MM.1S (cell line): ENCODE measurements around the gene PRL.

ENCODE experiments used
- DNase-seq: peaks from one replicate; pipeline ENCODE4 v3.0.0-alpha.2; 2015
- H2AFZ ChIP-seq: fragments of 300-600 bp; sonication (generic); 2 replicates; pipeline ENCODE4 v1.6.0; 2016; ENCODE audit warnings: antibody characterized with exemption, low read length
- H3F3A ChIP-seq: fragments of 300-600 bp; sonication (generic); 2 replicates; pipeline ENCODE4 v1.6.1; 2016; ENCODE audit warnings: mild to moderate bottlenecking, antibody characterized with exemption, low read length, moderate library complexity, mixed read lengths; ENCODE audit not compliant: insufficient read depth
- H3K27ac ChIP-seq: fragments of 300-600 bp; sonication (generic); 2 replicates; pipeline ENCODE4 v1.5.1; 2016; ENCODE audit warnings: mild to moderate bottlenecking, low read length
- H3K27me3 ChIP-seq: fragments of 300-600 bp; sonication (generic); replicated peaks from 2 replicates; pipeline ENCODE4 v1.6.0; 2016; ENCODE audit warnings: low read length; ENCODE audit not compliant: insufficient read depth
- H3K36me3 ChIP-seq: fragments of 300-600 bp; sonication (generic); replicated peaks from 2 replicates; pipeline ENCODE4 v1.6.1; 2016; ENCODE audit warnings: mild to moderate bottlenecking, low read length, mixed read lengths; ENCODE audit not compliant: insufficient read depth
- H3K4me1 ChIP-seq: fragments of 300-600 bp; sonication (generic); 2 replicates; pipeline ENCODE4 v1.6.1; 2016; ENCODE audit warnings: low read length, mixed read lengths
- H3K4me2 ChIP-seq: fragments of 300-600 bp; sonication (generic); 2 replicates; pipeline ENCODE4 v1.6.0; 2016; ENCODE audit warnings: low read depth, low read length
- H3K4me3 ChIP-seq: fragments of 300-600 bp; sonication (generic); 2 replicates; pipeline ENCODE4 v1.5.1; 2016; ENCODE audit warnings: low read length, mixed read lengths
- H3K79me2 ChIP-seq: fragments of 300-600 bp; sonication (generic); 2 replicates; pipeline ENCODE4 v1.6.1; 2016; ENCODE audit warnings: mixed run types, low read length, mixed read lengths
- H3K9ac ChIP-seq: fragments of 300-600 bp; sonication (generic); 2 replicates; pipeline ENCODE4 v1.6.1; 2016; ENCODE audit warnings: low read length, mixed read lengths
- H3K9me2 ChIP-seq: fragments of 300-600 bp; sonication (generic); replicated peaks from 2 replicates; pipeline ENCODE4 v1.6.1; 2016; ENCODE audit warnings: mild to moderate bottlenecking, low read length, mixed read lengths; ENCODE audit not compliant: insufficient read depth
- H3K9me3 ChIP-seq: fragments of 300-600 bp; sonication (generic); replicated peaks from 2 replicates; pipeline ENCODE4 v1.6.1; 2016; ENCODE audit warnings: mild to moderate bottlenecking, low read length, mixed read lengths; ENCODE audit not compliant: insufficient read depth
- H4K20me1 ChIP-seq: fragments of 300-600 bp; sonication (generic); 2 replicates; pipeline ENCODE4 v1.6.1; 2016; ENCODE audit warnings: mild to moderate bottlenecking, low read length, moderate library complexity, mixed read lengths; ENCODE audit not compliant: insufficient read depth
- CTCF ChIP-seq: fragments of 300-600 bp; sonication (generic); IDR thresholded peaks from 2 replicates; pipeline ENCODE4 v1.5.1; 2016; ENCODE audit warnings: antibody characterized with exemption, low read length, mixed read lengths
- EZH2 ChIP-seq: fragments of 300-600 bp; sonication (generic); optimal IDR thresholded peaks from 2 replicates; pipeline ENCODE3; 2017; ENCODE audit warnings: low read depth, mild to moderate bottlenecking, antibody characterized with exemption, low read length, mixed read lengths
- EZH2phosphoT487 ChIP-seq: fragments of 300-600 bp; sonication (generic); IDR thresholded peaks from 2 replicates; pipeline ENCODE4 v1.6.1; 2018; ENCODE audit warnings: antibody characterized with exemption, low read length

The PRL gene

DNA sequence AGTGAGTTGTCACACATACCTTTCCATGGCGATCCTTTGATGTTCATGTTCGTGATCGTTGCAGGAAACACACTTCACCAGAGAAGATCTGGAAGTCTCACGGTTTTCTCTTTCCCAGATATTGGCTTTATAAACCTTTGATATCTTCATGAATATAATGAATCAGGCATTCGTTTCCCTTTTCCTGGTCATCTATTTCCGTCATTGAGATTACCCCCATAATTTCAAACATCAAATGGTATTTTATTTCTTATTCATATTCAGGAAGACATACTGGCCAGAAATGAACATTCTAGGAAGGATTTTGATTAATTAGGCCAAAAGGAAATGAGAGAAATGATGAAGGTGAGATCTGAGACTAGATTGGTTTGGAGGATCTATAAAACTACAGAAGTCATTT is at the start of gene PRL:
Gene PRL (minus strand): TSS at position 101 of the 400 bp plus-strand sequence. CDS start 54 bp downstream, at position 47.
- no peaks in the 10 kb centered on the region for H3K4me1 ChIP-seq
- no peaks in the 10 kb centered on the region for H3K9me2 ChIP-seq
- TF ChIP-seq EZH2: no peak
- no peak for TF ChIP-seq EZH2phosphoT487
- TF ChIP-seq CTCF: no peak
- no peak within 1 kb of the TSS for H3K4me2 ChIP-seq
- no peaks in the 10 kb centered on the region for H4K20me1 ChIP-seq
- no peaks in the 10 kb centered on the region for H3K27me3 ChIP-seq
- no peak within 1 kb of the TSS for H3K4me3 ChIP-seq
- DNase-seq: no peak
- H3K9ac ChIP-seq: no peak within 1 kb of the TSS
- H3K79me2 ChIP-seq: no peaks in the 10 kb centered on the region
- H3K36me3 ChIP-seq: no peaks in the 10 kb centered on the region
- no peak within 1 kb of the TSS for H3K27ac ChIP-seq
- H3F3A ChIP-seq: no peaks in the 10 kb centered on the region
- no peaks in the 10 kb centered on the region for H3K9me3 ChIP-seq
- no peak within 1 kb of the TSS for H2AFZ ChIP-seq

- H3F3A ChIP-seq: no peaks in the 10 kb centered on the region
- no peak overlapping the region for H3K4me3 ChIP-seq
- TF ChIP-seq EZH2phosphoT487 (no peak), CTCF (no peak), EZH2 (no peak)
- no peak overlapping the region for H3K4me2 ChIP-seq
- no peak for DNase-seq
- H4K20me1 ChIP-seq: no peaks in the 10 kb centered on the region
- no peak overlapping the region for H3K9ac ChIP-seq
- no peaks in the 10 kb centered on the region for H3K9me2 ChIP-seq
- no peaks in the 10 kb centered on the region for H3K27me3 ChIP-seq
- H3K79me2 ChIP-seq: no peaks in the 10 kb centered on the region
- no peaks in the 10 kb centered on the region for H3K9me3 ChIP-seq
- no peak overlapping the region for H3K27ac ChIP-seq
- no peaks in the 10 kb centered on the region for H3K4me1 ChIP-seq
- no peaks in the 10 kb centered on the region for H3K36me3 ChIP-seq
- no peak overlapping the region for H2AFZ ChIP-seq
Observed at GRCh38 chr6:22343864-22344263, 47.0 kb upstream of the PRL start.

GRCh38 chr6:22334778-22335177 is 37.9 kb upstream of the PRL start:
- Histone ChIP-seq H3K9me3 (no peaks in the 10 kb centered on the region), H3K79me2 (no peaks in the 10 kb centered on the region), H3K4me1 (no peaks in the 10 kb centered on the region), H3K4me2 (no peak overlapping the region), H2AFZ (no peak overlapping the region), H3K4me3 (no peak overlapping the region), H3F3A (no peaks in the 10 kb centered on the region), H3K9ac (no peak overlapping the region), H4K20me1 (no peaks in the 10 kb centered on the region), H3K9me2 (no peaks in the 10 kb centered on the region), H3K36me3 (no peaks in the 10 kb centered on the region), H3K27ac (no peak overlapping the region), H3K27me3 (no peaks in the 10 kb centered on the region)
- TF ChIP-seq CTCF (no peak), EZH2phosphoT487 (no peak), EZH2 (no peak)
- DNase-seq: no peak
